SK-N-SH (cell line): ENCODE results near the gene ASPG.

ENCODE experiments used
- CHD2 ChIP-seq: fragments of 150-350 bp; IDR thresholded peaks from 2 replicates; pipeline ENCODE4 v1.6.1; 2018; ENCODE audit warnings: low read length; ENCODE audit not compliant: partially characterized antibody
- CTCF ChIP-seq: fragments of 200-600 bp; sonication (generic); IDR thresholded peaks from 2 replicates; pipeline ENCODE4 v1.6.1; 2017; ENCODE audit warnings: antibody characterized with exemption, mild to moderate bottlenecking, moderate library complexity
- EZH2phosphoT487 ChIP-seq: fragments of 200-600 bp; sonication (generic); IDR thresholded peaks from 2 replicates; pipeline ENCODE4 v1.6.1; 2017; ENCODE audit warnings: low read depth, mixed run types, mild to moderate bottlenecking, antibody characterized with exemption, moderate library complexity, borderline replicate concordance
- FOXJ3 ChIP-seq: sonication (generic); formaldehyde crosslinking; IDR thresholded peaks from 2 replicates; pipeline ENCODE4 v1.5.1; 2020; ENCODE audit warnings: mild to moderate bottlenecking, missing genetic modification reagents
- NRF1 ChIP-seq: IDR thresholded peaks from 2 replicates; pipeline ENCODE4 v1.6.1; 2012; ENCODE audit warnings: low read depth, mild to moderate bottlenecking, low read length
- REST ChIP-seq: IDR thresholded peaks from 2 replicates; pipeline ENCODE4 v1.6.1; 2012; ENCODE audit warnings: mild to moderate bottlenecking, low read depth, low read length, moderate library complexity
- USF2 ChIP-seq: fragments of 150-350 bp; IDR thresholded peaks from 2 replicates; pipeline ENCODE4 v1.6.1; 2017; ENCODE audit warnings: antibody characterized with exemption, low read length, low read depth, borderline replicate concordance
- YY1 ChIP-seq: IDR thresholded peaks from 2 replicates; pipeline ENCODE4 v1.4.0; 2012; ENCODE audit warnings: low read depth, mild to moderate bottlenecking

- TF ChIP-seq CHD2 (no peak), CTCF (no peak), FOXJ3 (CRISPR knock-in tag) (no peak), NRF1 (no peak), REST (no peak), EZH2phosphoT487 (no peak), YY1 (no peak), USF2 (no peak)
Measured at GRCh38 chr14:104095426-104096310, 10.2 kb downstream of the ASPG start.
